HCT116 (cell line): ENCODE measurements around the gene NDUFS2.

Source experiments
- CTCF ChIP-seq, 3 experiments: fragments of 200-600 bp in 1 of 3; sonication (generic) in 1 of 3; IDR thresholded peaks in 2 of 3; conservative IDR thresholded peaks in 1 of 3; 2 replicates each; pipeline ENCODE4 v1.5.1; 2012 to 2017; ENCODE audit warnings: low read depth in 2 of 3, low read length in 2 of 3, antibody characterized with exemption in 1 of 3, borderline replicate concordance in 1 of 3, control low read depth in 1 of 3, mild to moderate bottlenecking in 1 of 3, mixed read lengths in 1 of 3, mixed run types in 1 of 3, moderate library complexity in 1 of 3; ENCODE audit not compliant: insufficient read depth in 1 of 3
- POLR2AphosphoS5 ChIP-seq: IDR thresholded peaks from 2 replicates; pipeline ENCODE4 v1.6.1; 2011; ENCODE audit warnings: mild to moderate bottlenecking, low read depth, low read length, moderate library complexity
- ZBTB33 ChIP-seq: IDR thresholded peaks from 2 replicates; pipeline ENCODE4 v1.6.1; 2011; ENCODE audit warnings: mild to moderate bottlenecking, low read length, moderate library complexity; ENCODE audit not compliant: insufficient replicate concordance; ENCODE audit errors: extremely low read depth

- TF ChIP-seq CTCF (IDR thresholded peaks at IDR 0.05 in 2 of 3, conservative IDR thresholded peaks at IDR 0.05 in 1 of 3; ENCODE audit: borderline replicate concordance in 1 of 3, insufficient read depth in 1 of 3, low read depth in 2 of 3, low read length in 2 of 3) (no peak), ZBTB33 (no peak), POLR2AphosphoS5 (no peak)
Observed at GRCh38 chr1:161219078-161219892, 17.1 kb downstream of the NDUFS2 start.
